BLaER1 (cell line): ENCODE measurements around the gene LHX2.

Source experiments
- H3K27ac ChIP-seq: shearing (Covaris generic); formaldehyde crosslinking; 2 replicates; pipeline ENCODE4 v1.8.1; 2022
- H3K27me3 ChIP-seq: shearing (Covaris generic); formaldehyde crosslinking; 2 replicates; pipeline ENCODE4 v1.8.1; 2022
- H3K36me3 ChIP-seq: shearing (Covaris generic); formaldehyde crosslinking; 2 replicates; pipeline ENCODE4 v1.8.1; 2022
- H3K4me1 ChIP-seq: shearing (Covaris generic); formaldehyde crosslinking; 2 replicates; pipeline ENCODE4 v1.8.1; 2022
- H3K4me2 ChIP-seq: shearing (Covaris generic); formaldehyde crosslinking; 2 replicates; pipeline ENCODE4 v1.8.1; 2022
- H3K4me3 ChIP-seq: shearing (Covaris generic); formaldehyde crosslinking; 2 replicates; pipeline ENCODE4 v1.8.1; 2022
- H3K9ac ChIP-seq: shearing (Covaris generic); formaldehyde crosslinking; 2 replicates; pipeline ENCODE4 v1.8.1; 2022
- H3K9me3 ChIP-seq: shearing (Covaris generic); formaldehyde crosslinking; 2 replicates; pipeline ENCODE4 v1.8.1; 2022
- H4K20me1 ChIP-seq: shearing (Covaris generic); formaldehyde crosslinking; 2 replicates; pipeline ENCODE4 v1.8.1; 2022
- Cebpa-rat ChIP-seq: shearing (Covaris generic); IDR thresholded peaks from 2 replicates; pipeline ENCODE4 v1.8.1; 2022

LHX2 gene

DNA sequence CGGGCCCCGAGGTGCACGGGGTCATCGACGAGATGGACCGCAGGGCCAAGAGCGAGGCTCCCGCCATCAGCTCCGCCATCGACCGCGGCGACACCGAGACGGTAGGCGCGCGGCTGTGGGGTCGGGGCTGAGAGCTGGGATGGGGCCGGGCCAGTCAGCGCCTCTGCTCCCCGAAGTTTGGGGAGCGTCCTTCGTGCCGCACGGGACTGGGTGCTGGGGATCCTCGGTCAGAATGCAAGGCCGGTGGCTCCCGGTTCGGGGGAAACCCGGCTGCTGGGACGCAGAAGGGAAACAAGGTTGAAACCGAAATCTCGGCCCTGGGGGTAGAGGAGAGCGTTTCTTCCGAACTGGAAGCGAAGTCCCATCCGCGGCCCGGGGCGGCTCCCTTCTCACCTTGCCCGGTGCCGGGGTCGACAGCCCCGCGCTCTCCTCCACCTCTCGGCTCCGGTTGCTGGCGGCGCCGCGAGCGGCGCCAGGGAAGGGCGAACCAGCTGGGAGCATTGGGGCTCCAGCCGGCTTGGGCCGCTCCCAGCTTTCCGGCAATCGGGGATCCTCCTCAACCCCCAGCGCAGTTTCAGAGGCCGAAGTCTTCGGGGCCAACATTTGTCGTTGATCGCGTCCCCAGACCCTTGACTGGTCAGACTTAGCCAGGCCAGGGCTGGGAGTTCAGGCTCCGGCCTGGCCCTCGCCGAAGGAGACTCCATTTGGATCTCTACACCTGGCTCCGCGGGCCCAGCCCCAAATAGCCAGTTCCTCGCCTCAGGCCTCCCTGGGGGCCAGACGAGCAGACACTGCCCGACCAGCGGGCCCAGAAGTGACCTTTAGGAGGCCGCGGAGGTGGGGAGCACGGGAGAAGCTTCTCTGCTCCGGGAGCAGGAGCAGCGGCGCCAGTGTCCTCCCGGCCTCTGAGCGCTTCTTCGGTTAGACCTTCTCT lies 1.1 kb downstream of the LHX2 start:
- peaks cover 100% of the 10 kb centered on the region for H3K27me3 ChIP-seq
- H3K4me3 ChIP-seq: peak overlapping the region; percentile 58
- H3K9me3 ChIP-seq: peaks cover 13% of the 10 kb centered on the region
- H3K4me2 ChIP-seq: peak overlapping the region; percentile 73; the same call in 1 of the 2 replicates
- peaks cover 95% of the 10 kb centered on the region for H4K20me1 ChIP-seq
- no peaks in the 10 kb centered on the region for H3K36me3 ChIP-seq
- H3K9ac ChIP-seq: no peak overlapping the region
- H3K27ac ChIP-seq: no peak overlapping the region
- peaks cover 35% of the 10 kb centered on the region for H3K4me1 ChIP-seq
- no peak for TF ChIP-seq Cebpa-rat

DNA sequence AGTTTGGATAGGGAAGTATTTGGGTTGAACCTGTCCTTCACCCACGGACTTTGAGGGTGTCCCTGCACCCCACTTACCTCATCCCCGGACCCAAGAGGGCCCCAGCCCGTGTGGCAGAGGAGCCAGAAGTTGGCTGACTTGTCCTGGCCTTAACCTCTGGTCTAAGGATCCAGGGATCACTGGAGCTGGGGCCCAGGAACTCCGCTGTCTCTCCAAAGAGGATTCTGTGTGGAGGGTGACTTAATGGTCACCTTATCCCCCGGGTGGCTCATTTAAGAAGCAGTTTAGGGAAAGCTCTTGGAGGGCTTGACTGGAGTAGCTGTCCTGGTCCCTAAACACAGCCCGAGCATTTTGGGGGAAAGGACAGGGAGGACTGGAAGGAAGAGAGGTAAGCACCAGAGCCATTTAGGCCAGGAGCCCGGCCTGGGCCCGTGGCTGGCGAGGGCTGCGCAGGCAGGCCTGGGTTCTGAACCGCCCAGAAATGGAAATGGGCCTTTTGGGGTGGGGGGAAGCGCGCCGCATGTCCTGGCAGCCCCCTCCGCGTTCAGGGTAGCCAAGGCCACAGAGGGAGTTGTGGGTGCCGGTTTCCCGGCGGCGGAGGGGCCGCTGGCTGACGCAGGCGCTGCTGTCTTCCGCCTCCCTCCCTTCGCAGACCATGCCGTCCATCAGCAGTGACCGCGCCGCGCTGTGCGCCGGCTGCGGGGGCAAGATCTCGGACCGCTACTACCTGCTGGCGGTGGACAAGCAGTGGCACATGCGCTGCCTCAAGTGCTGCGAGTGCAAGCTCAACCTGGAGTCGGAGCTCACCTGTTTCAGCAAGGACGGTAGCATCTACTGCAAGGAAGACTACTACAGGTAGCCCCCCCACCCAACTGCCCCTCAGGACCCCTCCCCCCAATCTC lies 2.0 kb downstream of the LHX2 start:
- H3K27me3 ChIP-seq: peaks cover 100% of the 10 kb centered on the region
- H3K36me3 ChIP-seq: no peaks in the 10 kb centered on the region
- peaks cover 13% of the 10 kb centered on the region for H3K9me3 ChIP-seq
- H4K20me1 ChIP-seq: peaks cover 95% of the 10 kb centered on the region
- no peak overlapping the region for H3K27ac ChIP-seq
- TF ChIP-seq Cebpa-rat: no peak
- H3K4me1 ChIP-seq: peaks cover 39% of the 10 kb centered on the region
- no peak overlapping the region for H3K9ac ChIP-seq
- no peak overlapping the region for H3K4me2 ChIP-seq
- H3K4me3 ChIP-seq: no peak overlapping the region

- peaks cover 13% of the 10 kb centered on the region for H3K9me3 ChIP-seq
- no peak overlapping the region for H3K4me2 ChIP-seq
- peaks cover 100% of the 10 kb centered on the region for H3K27me3 ChIP-seq
- H3K9ac ChIP-seq: no peak overlapping the region
- H3K4me3 ChIP-seq: no peak overlapping the region
- H3K27ac ChIP-seq: no peak overlapping the region
- peaks cover 37% of the 10 kb centered on the region for H3K4me1 ChIP-seq
- no peak for TF ChIP-seq Cebpa-rat
- H4K20me1 ChIP-seq: peaks cover 95% of the 10 kb centered on the region
- H3K36me3 ChIP-seq: no peaks in the 10 kb centered on the region
Observed at GRCh38 chr9:124014211-124014955, 2.8 kb downstream of the LHX2 start.

DNA sequence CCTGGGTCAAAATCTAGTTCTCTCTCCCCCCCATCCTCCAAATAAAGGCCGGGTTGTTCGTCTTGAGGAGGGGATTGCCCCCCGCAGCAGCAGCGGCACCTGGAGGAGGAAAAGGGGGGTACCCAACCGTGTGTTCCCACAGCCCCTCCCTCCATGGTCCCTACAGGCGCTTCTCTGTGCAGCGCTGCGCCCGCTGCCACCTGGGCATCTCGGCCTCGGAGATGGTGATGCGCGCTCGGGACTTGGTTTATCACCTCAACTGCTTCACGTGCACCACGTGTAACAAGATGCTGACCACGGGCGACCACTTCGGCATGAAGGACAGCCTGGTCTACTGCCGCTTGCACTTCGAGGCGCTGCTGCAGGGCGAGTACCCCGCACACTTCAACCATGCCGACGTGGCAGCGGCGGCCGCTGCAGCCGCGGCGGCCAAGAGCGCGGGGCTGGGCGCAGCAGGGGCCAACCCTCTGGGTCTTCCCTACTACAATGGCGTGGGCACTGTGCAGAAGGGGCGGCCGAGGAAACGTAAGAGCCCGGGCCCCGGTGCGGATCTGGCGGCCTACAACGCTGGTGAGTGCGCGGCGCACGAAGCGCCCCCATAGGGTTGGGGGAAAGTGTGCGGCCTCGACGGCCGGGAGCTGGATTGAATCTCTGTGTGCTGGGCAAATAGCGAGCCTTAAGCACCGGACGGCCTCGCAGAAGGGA lies 3.5 kb downstream of the LHX2 start:
- no peak overlapping the region for H3K9ac ChIP-seq
- H3K27me3 ChIP-seq: peaks cover 100% of the 10 kb centered on the region
- TF ChIP-seq Cebpa-rat: no peak
- no peak overlapping the region for H3K4me3 ChIP-seq
- no peaks in the 10 kb centered on the region for H3K36me3 ChIP-seq
- no peak overlapping the region for H3K27ac ChIP-seq
- peaks cover 37% of the 10 kb centered on the region for H3K4me1 ChIP-seq
- H4K20me1 ChIP-seq: peaks cover 95% of the 10 kb centered on the region
- H3K4me2 ChIP-seq: no peak overlapping the region
- peaks cover 13% of the 10 kb centered on the region for H3K9me3 ChIP-seq

DNA sequence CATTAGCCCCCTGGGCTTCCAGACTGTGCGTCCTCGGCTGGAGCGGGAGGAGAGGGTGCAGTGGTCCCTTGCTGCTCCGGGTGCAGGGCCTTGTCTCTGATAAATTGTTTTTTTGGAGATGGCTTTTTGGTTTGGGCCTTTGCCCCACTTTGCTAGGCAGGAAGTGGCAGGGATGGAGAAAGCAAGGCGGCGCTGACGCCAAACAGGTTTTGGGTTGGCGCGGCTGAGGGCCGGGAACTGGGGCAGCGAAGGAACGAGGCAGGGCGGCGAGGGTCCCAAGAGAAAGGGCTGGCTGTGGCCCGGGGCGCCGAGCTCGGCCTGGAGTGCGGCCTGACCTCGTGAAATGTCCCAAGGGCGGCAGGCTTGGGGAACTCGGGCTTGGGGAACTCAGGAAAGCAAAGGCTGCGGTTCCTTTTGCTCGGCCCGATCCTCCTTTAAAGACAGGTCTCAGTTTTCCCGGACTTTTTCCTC lies 4.1 kb downstream of the LHX2 start:
- Histone ChIP-seq H3K4me1 (peaks cover 32% of the 10 kb centered on the region), H3K9me3 (peaks cover 13% of the 10 kb centered on the region), H3K4me2 (no peak overlapping the region), H3K27me3 (peaks cover 100% of the 10 kb centered on the region), H3K36me3 (no peaks in the 10 kb centered on the region), H3K4me3 (no peak overlapping the region), H3K27ac (no peak overlapping the region), H3K9ac (no peak overlapping the region), H4K20me1 (peaks cover 95% of the 10 kb centered on the region)
- no peak for TF ChIP-seq Cebpa-rat

DNA sequence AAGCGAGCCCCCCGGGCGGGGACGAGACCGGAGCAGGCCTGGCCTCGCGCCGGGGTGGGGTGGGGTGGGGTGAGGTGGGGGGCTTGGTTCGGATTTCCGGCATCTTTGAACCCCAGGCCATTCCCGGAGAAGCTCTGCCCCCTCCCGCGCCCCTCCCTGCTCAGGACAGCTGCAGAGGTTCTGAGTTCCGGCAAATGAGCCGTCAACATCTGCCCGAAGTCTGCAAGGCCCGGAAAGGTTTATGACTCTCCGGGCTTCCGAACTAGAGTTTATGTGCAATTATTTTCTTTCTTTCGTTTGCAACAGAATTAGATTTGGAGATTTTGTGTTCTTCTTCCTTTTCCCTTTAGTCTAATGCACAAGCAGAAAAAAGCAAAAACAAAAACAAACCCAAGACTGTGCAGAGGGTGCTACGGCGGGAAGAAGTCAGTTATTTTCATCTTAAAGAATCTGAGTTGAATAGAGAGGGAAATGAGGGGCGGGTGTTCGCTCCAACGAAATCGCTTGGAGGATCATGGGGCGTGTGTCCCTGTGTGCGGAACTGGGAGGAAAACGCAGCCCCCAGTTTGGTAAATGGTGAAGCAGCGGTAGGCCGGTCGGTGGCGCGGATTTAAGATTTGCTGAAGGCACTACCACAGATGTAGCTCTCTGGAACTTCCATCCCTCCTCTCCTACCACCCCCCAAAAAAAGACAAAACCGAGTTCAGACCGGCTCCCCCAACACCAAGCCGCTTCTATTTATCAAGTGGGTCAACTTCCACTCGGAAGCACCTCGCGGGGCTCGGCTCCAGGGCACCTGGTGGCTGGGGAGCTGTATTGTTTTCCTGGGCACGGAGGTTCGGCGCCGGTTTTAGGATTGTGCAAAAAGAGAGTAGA lies 4.8 kb downstream of the LHX2 start:
- Histone ChIP-seq H4K20me1 (peaks cover 97% of the 10 kb centered on the region), H3K4me3 (no peak overlapping the region), H3K4me1 (peaks cover 26% of the 10 kb centered on the region; the same call in 1 of the 2 replicates), H3K9me3 (peaks cover 13% of the 10 kb centered on the region), H3K27me3 (peaks cover 100% of the 10 kb centered on the region), H3K4me2 (no peak overlapping the region), H3K36me3 (no peaks in the 10 kb centered on the region), H3K27ac (no peak overlapping the region), H3K9ac (no peak overlapping the region)
- TF ChIP-seq Cebpa-rat: no peak

GRCh38 chr9:124017051-124017928 lies 5.7 kb downstream of the LHX2 start:
- Histone ChIP-seq H3K4me2 (peak overlapping the region; percentile 40), H3K9ac (no peak overlapping the region), H3K4me3 (0 out of 2 replicates have a peak overlapping the region, but pooled peaks have one; percentile 16), H4K20me1 (peaks cover 96% of the 10 kb centered on the region), H3K4me1 (peaks cover 17% of the 10 kb centered on the region; the same call in 1 of the 2 replicates), H3K9me3 (peaks cover 5% of the 10 kb centered on the region), H3K27me3 (peaks cover 100% of the 10 kb centered on the region), H3K36me3 (no peaks in the 10 kb centered on the region), H3K27ac (no peak overlapping the region)
- no peak for TF ChIP-seq Cebpa-rat
